HEK293 (cell line): Measurements from ENCODE around the gene COX20.

Experiments
- GLI4 ChIP-seq: fragments of 450-650 bp; formaldehyde crosslinking; IDR thresholded peaks from 2 replicates; pipeline ENCODE4 v1.5.1; 2016; ENCODE audit warnings: missing biosample characterization, missing genetic modification characterization
- HOXD13 ChIP-seq: sonication (generic); formaldehyde crosslinking; IDR thresholded peaks from 2 replicates; pipeline ENCODE4 v1.8.0; 2022; ENCODE audit warnings: missing genetic modification reagents, borderline replicate concordance
- MZF1 ChIP-seq: fragments of 450-650 bp; formaldehyde crosslinking; IDR thresholded peaks from 2 replicates; pipeline ENCODE4 v1.5.1; 2017; ENCODE audit warnings: missing biosample characterization, missing genetic modification characterization, borderline replicate concordance
- REST ChIP-seq: fragments of 450-650 bp; formaldehyde crosslinking; IDR thresholded peaks from 2 replicates; pipeline ENCODE4 v1.5.1; 2016; ENCODE audit warnings: missing biosample characterization, missing genetic modification characterization
- SP7 ChIP-seq: fragments of 450-650 bp; formaldehyde crosslinking; IDR thresholded peaks from 2 replicates; pipeline ENCODE4 v1.5.1; 2016; ENCODE audit warnings: missing biosample characterization, missing genetic modification characterization
- TCF7L2 ChIP-seq: IDR thresholded peaks from 2 replicates; pipeline ENCODE4 v1.6.1; 2011; ENCODE audit warnings: low read depth, mild to moderate bottlenecking, inconsistent platforms, low read length, moderate library complexity, borderline replicate concordance
- TRIM28 ChIP-seq: IDR thresholded peaks from 2 replicates; pipeline ENCODE4 v1.6.1; 2011; ENCODE audit warnings: low read length, control low read depth, borderline replicate concordance
- ZBTB11 ChIP-seq: fragments of 450-650 bp; formaldehyde crosslinking; conservative IDR thresholded peaks from 2 replicates; pipeline ENCODE4 v1.5.1; 2016; ENCODE audit warnings: low read depth, missing biosample characterization, missing genetic modification characterization
- ZBTB21 ChIP-seq: fragments of 450-650 bp; formaldehyde crosslinking; IDR thresholded peaks from 2 replicates; pipeline ENCODE4 v1.5.1; 2017; ENCODE audit warnings: missing biosample characterization, missing genetic modification characterization
- ZBTB26 ChIP-seq: fragments of 450-650 bp; formaldehyde crosslinking; optimal IDR thresholded peaks from 2 replicates; pipeline ENCODE3; 2016; ENCODE audit warnings: missing biosample characterization, mild to moderate bottlenecking, missing genetic modification characterization
- ZFP3 ChIP-seq: fragments of 450-650 bp; formaldehyde crosslinking; IDR thresholded peaks from 2 replicates; pipeline ENCODE4 v1.5.1; 2016; ENCODE audit warnings: low read depth, missing biosample characterization, missing genetic modification characterization
- ZFP69B ChIP-seq: fragments of 450-650 bp; formaldehyde crosslinking; IDR thresholded peaks from 2 replicates; pipeline ENCODE4 v1.5.1; 2016; ENCODE audit warnings: missing biosample characterization, missing genetic modification characterization
- ZNF121 ChIP-seq: fragments of 450-650 bp; formaldehyde crosslinking; IDR thresholded peaks from 2 replicates; pipeline ENCODE4 v1.5.1; 2016; ENCODE audit warnings: missing biosample characterization, missing genetic modification characterization
- ZNF132 ChIP-seq: fragments of 450-650 bp; formaldehyde crosslinking; IDR thresholded peaks from 2 replicates; pipeline ENCODE4 v1.5.1; 2017; ENCODE audit warnings: missing biosample characterization, missing genetic modification characterization, borderline replicate concordance
- ZNF133 ChIP-seq: fragments of 450-650 bp; formaldehyde crosslinking; IDR thresholded peaks from 2 replicates; pipeline ENCODE4 v1.5.1; 2016; ENCODE audit warnings: missing biosample characterization, missing genetic modification characterization
- ZNF148 ChIP-seq: fragments of 450-650 bp; formaldehyde crosslinking; IDR thresholded peaks from 2 replicates; pipeline ENCODE4 v1.5.0; 2017; ENCODE audit warnings: missing biosample characterization, missing genetic modification characterization, borderline replicate concordance
- ZNF155 ChIP-seq: fragments of 450-650 bp; formaldehyde crosslinking; IDR thresholded peaks from 2 replicates; pipeline ENCODE4 v1.5.1; 2016; ENCODE audit warnings: missing biosample characterization, missing genetic modification characterization
- ZNF16 ChIP-seq: fragments of 450-650 bp; formaldehyde crosslinking; IDR thresholded peaks from 2 replicates; pipeline ENCODE4 v1.5.1; 2016; ENCODE audit warnings: low read depth, missing biosample characterization, missing genetic modification characterization
- ZNF202 ChIP-seq: fragments of 450-650 bp; formaldehyde crosslinking; IDR thresholded peaks from 2 replicates; pipeline ENCODE4 v1.5.1; 2016; ENCODE audit warnings: missing biosample characterization, missing genetic modification characterization, borderline replicate concordance
- ZNF292 ChIP-seq: fragments of 450-650 bp; formaldehyde crosslinking; IDR thresholded peaks from 2 replicates; pipeline ENCODE4 v1.5.1; 2016; ENCODE audit warnings: low read depth, missing biosample characterization, missing genetic modification characterization, borderline replicate concordance
- ZNF548 ChIP-seq: fragments of 450-650 bp; formaldehyde crosslinking; IDR thresholded peaks from 2 replicates; pipeline ENCODE4 v1.5.1; 2016; ENCODE audit warnings: missing biosample characterization, missing genetic modification characterization
- ZNF560 ChIP-seq: fragments of 450-650 bp; formaldehyde crosslinking; IDR thresholded peaks from 2 replicates; pipeline ENCODE4 v1.5.1; 2017; ENCODE audit warnings: missing biosample characterization, missing genetic modification characterization, borderline replicate concordance
- ZNF624 ChIP-seq: fragments of 450-650 bp; formaldehyde crosslinking; IDR thresholded peaks from 2 replicates; pipeline ENCODE4 v1.5.1; 2017; ENCODE audit warnings: missing biosample characterization, missing genetic modification characterization
- ZNF692 ChIP-seq: fragments of 450-650 bp; formaldehyde crosslinking; IDR thresholded peaks from 2 replicates; pipeline ENCODE4 v1.5.1; 2016; ENCODE audit warnings: missing biosample characterization, missing genetic modification characterization
- ZNF76 ChIP-seq: fragments of 450-650 bp; formaldehyde crosslinking; IDR thresholded peaks from 2 replicates; pipeline ENCODE4; 2016; ENCODE audit warnings: low read depth, missing biosample characterization, missing genetic modification characterization, borderline replicate concordance
- ZNF785 ChIP-seq: fragments of 450-650 bp; formaldehyde crosslinking; IDR thresholded peaks from 2 replicates; pipeline ENCODE4 v1.5.1; 2016; ENCODE audit warnings: missing biosample characterization, missing genetic modification characterization
- ZNF791 ChIP-seq: fragments of 450-650 bp; formaldehyde crosslinking; IDR thresholded peaks from 2 replicates; pipeline ENCODE4 v1.5.1; 2016; ENCODE audit warnings: missing biosample characterization, missing genetic modification characterization

The COX20 gene

GRCh38 chr1:244862699-244863490 lies 27.4 kb downstream of the COX20 start (continued):
- peak; percentile 76 for TF ChIP-seq ZNF76 (tag by site-specific recombination)
- peak; percentile 16; the same call in 1 of the 2 replicates for TF ChIP-seq MZF1
- no peak for TF ChIP-seq ZFP3 (tag by site-specific recombination)
- TF ChIP-seq ZNF132 (tag by site-specific recombination): no peak
- peak; percentile 90 for TF ChIP-seq ZFP69B (tag by site-specific recombination)
- no peak for TF ChIP-seq TRIM28
- TF ChIP-seq TCF7L2: no peak
- TF ChIP-seq ZNF16 (tag by site-specific recombination): no peak
- peak; percentile 54; the same call in 1 of the 2 replicates for TF ChIP-seq HOXD13 (CRISPR knock-in tag)
- 0 out of 2 replicates have a peak, but pooled peaks have one; percentile 68 for TF ChIP-seq GLI4
- TF ChIP-seq ZNF560 (tag by site-specific recombination): no peak
- TF ChIP-seq ZNF292: peak; percentile 52; the same call in 1 of the 2 replicates
- TF ChIP-seq ZNF624 (tag by site-specific recombination): no peak
- no peak for TF ChIP-seq ZNF133 (tag by site-specific recombination)
- peak; percentile 96 for TF ChIP-seq ZNF692 (tag by site-specific recombination)
- no peak for TF ChIP-seq ZNF202 (tag by site-specific recombination)
- no peak for TF ChIP-seq ZNF155 (tag by site-specific recombination)
- peak; percentile 36 for TF ChIP-seq ZBTB11 (tag by site-specific recombination)
- TF ChIP-seq SP7 (tag by site-specific recombination): peak; percentile 82
- peak; percentile 33; the same call in 1 of the 2 replicates for TF ChIP-seq REST (tag by site-specific recombination)
- 0 out of 2 replicates have a peak, but pooled peaks have one; percentile 19 for TF ChIP-seq ZBTB21 (tag by site-specific recombination)
- no peak for TF ChIP-seq ZNF148 (tag by site-specific recombination)
- TF ChIP-seq ZNF121 (tag by site-specific recombination): no peak
- no peak for TF ChIP-seq ZNF548 (tag by site-specific recombination)
- TF ChIP-seq ZBTB26 (tag by site-specific recombination): peak; percentile 97
- no peak for TF ChIP-seq ZNF791 (tag by site-specific recombination)
- no peak; the same call in 1 of the 2 replicates for TF ChIP-seq ZNF785 (tag by site-specific recombination)
